ENCODE measurements around the gene ICAM2. TPM values are rescaled to one million over a fixed set of nuclear protein-coding genes. Genes with fewer than 3 reads are reported as not detected.

The ICAM2 gene
- total RNA-seq, 1 donor from 2014 or later = 85.6 TPM

DNA sequence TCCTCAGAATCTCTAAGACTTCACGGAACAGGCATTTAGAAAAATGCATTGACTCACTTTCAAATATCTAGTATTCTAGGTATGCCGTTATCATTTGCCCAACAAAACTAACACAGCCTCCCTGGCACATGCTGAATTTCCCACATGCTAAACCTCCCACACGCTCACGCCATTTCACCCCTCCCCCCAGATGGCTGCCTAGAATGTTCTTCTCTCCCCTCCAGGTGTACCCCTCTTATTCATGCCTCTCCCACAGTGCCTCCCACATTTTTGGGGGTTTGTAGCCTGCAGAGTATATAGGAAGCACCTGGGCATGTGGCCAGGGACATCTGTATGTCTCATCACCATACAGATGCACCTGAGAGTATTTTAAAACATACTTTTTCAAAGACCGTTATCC lies 38.2 kb upstream of the ICAM2 start:
- DNase-seq (ENCODE audit: low spot score) = no peak
- H3K4me1 Mint-ChIP-seq (ENCODE audit: low read depth) = peaks cover 62% of the 10 kb centered on the region
- no peaks in the 10 kb centered on the region for H3K27me3 Mint-ChIP-seq (ENCODE audit: low read depth)
- no peaks in the 10 kb centered on the region for H3K9me3 Mint-ChIP-seq
- H3K27ac Mint-ChIP-seq = peak overlapping the region; percentile 50
- H3K4me3 Mint-ChIP-seq (ENCODE audit: low read depth) = no peak overlapping the region
- peaks cover 98% of the 10 kb centered on the region for H3K36me3 Mint-ChIP-seq (ENCODE audit: low read depth)
- intact Hi-C loops (cut with micrococcal nuclease) = no loop called here

DNA sequence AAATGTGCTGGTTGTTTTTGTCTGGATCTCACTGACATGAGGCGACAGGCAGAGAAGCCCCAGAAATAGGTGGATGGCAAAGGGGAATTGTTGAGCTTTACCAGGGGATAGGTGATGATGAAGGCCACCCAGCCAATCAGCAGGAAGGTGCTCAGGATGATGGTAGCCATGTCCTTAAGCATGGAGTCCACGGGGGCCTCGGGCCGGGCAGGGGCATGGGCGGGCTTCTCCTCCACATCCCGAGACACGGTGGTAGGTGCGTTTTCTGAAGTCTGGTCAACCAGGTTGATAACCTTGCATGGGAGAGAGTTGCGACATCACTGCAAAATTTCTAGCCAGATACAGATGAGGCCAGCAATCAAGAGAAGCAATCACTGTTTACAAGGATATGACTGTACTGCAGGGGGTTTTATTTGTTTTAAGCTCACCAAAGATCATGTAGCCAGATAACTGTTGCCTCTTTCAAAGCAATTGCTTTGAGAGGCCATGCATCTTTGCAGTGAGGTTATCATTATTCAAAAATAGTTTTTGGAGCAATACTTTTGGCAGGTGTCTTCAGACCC lies 37.3 kb upstream of the ICAM2 start:
- Mint-ChIP-seq H3K4me1 (ENCODE audit: low read depth) (peaks cover 61% of the 10 kb centered on the region), H3K9me3 (no peaks in the 10 kb centered on the region)

DNA sequence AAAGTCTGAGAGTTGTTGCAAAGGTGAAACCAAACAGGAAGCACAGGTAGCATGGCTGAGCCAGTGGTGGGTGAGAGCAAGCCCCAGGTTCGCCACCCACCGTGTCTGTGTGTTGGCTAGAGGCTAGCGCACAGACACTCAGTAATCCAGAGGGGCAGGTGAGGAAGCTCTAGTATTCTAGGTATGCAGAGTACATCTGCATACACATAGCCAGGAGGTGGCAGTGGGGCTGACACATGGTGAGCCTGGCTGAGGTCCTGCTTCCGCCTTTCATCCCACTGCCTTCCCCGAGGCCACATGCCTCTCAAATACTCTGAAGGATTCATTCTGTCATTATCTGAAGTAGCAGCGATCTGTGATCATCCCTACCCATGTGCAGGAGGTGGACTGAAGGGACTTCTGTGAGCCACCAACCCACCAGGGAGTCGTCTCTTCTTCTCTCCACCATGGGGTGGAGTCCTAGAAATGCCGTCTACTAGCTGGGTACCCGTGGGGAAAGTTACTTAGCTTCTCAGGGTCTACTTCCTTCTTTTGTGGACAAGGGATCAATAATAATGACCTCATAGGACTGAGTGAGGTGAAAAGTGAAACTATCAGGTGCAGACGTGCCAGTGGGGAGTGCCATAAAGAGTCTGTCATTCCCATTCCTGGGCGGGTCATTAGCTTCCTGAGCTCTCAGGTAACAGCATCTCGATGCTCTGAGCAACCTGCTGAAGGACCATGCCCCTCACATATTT lies 36.0 kb upstream of the ICAM2 start:
- no peak overlapping the region for H3K4me3 Mint-ChIP-seq (ENCODE audit: low read depth)
- peaks cover 56% of the 10 kb centered on the region for H3K4me1 Mint-ChIP-seq (ENCODE audit: low read depth)
- H3K36me3 Mint-ChIP-seq (ENCODE audit: low read depth) = peaks cover 98% of the 10 kb centered on the region
- H3K27me3 Mint-ChIP-seq (ENCODE audit: low read depth) = no peaks in the 10 kb centered on the region
- H3K27ac Mint-ChIP-seq = no peak overlapping the region
- no peaks in the 10 kb centered on the region for H3K9me3 Mint-ChIP-seq
- intact Hi-C loops (cut with micrococcal nuclease) = no loop called here
- DNase-seq (ENCODE audit: low spot score) = no peak

More for the DNA sequence above, 37.3 kb upstream of the ICAM2 start:
- intact Hi-C loops (cut with micrococcal nuclease) = no loop called here
- Mint-ChIP-seq H3K4me3 (ENCODE audit: low read depth) (no peak overlapping the region), H3K27me3 (ENCODE audit: low read depth) (no peaks in the 10 kb centered on the region), H3K27ac (peak overlapping the region; percentile 31), H3K36me3 (ENCODE audit: low read depth) (peaks cover 98% of the 10 kb centered on the region)
- DNase-seq (ENCODE audit: low spot score) = no peak

DNA sequence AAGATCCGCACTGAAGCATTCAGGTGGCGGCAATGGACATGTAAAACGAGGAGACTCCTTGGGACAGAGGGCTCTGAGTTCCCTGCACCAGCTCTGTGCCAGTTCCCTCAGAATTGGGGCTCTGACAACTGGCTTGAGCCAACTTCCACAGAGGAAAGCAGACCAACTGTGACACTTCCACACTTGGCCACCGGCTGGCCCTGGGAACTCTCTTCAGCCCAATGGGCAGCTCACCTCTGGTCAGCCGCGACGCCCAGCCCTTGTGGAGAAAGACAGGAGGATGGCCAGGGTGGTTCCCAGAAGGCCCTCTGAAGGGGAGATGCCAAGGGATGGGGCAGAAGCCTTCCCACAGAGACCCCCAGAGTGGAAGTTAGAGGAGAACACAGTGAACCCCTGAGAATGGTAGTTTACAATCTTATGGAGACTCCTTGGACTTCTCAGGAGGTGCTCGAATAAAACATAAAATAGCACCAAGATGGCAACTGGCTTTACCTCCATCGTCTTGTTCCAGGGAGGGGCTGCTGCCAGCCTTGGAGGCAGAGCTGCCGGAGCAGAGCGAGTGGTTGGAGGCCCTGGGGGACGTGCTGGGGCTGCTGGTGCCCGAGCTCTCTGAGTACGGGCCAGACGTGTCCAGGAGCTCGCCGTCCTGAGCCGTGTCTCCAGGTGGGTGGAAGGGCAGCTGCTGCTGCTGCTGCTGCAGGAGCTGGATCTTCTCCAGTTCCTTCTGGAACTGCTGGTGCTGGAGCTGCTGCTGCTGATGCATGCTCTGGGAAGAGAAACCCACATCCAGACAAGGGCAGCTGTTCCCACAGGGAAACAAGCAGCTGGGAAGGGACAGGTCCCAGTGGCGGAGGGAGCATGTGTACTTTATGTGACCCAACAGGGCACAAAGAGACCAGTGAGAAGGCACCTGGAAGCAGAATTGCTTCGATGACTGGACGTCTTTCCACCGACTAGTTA lies 35.0 kb upstream of the ICAM2 start:
- Mint-ChIP-seq H3K27me3 (ENCODE audit: low read depth) (no peaks in the 10 kb centered on the region), H3K9me3 (no peaks in the 10 kb centered on the region), H3K4me1 (ENCODE audit: low read depth) (peaks cover 55% of the 10 kb centered on the region), H3K4me3 (ENCODE audit: low read depth) (no peak overlapping the region), H3K27ac (no peak overlapping the region), H3K36me3 (ENCODE audit: low read depth) (peaks cover 98% of the 10 kb centered on the region)
- DNase-seq (ENCODE audit: low spot score) = no peak
- intact Hi-C loops (cut with micrococcal nuclease) = no loop called here

DNA sequence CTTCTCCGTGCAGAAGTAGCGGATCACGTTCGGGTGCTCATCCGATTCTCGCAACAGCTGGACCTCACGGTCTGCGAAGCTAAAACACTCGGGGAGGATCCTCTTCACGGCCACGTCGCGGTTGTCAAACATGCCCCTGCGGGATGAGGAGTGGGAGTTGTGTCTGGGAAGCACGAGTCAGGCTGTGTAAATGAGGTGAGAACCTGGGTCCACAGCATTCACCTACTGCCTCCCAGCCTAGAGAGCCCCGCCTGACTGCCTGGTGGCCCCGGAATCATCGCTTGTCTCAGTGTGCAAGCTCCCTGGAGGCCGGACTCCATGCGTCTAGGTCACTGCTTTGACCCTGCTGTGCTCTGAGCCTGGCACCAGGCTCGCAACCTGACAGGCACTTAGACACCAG lies 33.9 kb upstream of the ICAM2 start:
- Mint-ChIP-seq H3K4me1 (ENCODE audit: low read depth) (peaks cover 53% of the 10 kb centered on the region), H3K27ac (no peak overlapping the region), H3K27me3 (ENCODE audit: low read depth) (no peaks in the 10 kb centered on the region), H3K9me3 (no peaks in the 10 kb centered on the region), H3K36me3 (ENCODE audit: low read depth) (peaks cover 98% of the 10 kb centered on the region), H3K4me3 (ENCODE audit: low read depth) (no peak overlapping the region)
- intact Hi-C loops (cut with micrococcal nuclease) = no loop called here
- DNase-seq (ENCODE audit: low spot score) = no peak

DNA sequence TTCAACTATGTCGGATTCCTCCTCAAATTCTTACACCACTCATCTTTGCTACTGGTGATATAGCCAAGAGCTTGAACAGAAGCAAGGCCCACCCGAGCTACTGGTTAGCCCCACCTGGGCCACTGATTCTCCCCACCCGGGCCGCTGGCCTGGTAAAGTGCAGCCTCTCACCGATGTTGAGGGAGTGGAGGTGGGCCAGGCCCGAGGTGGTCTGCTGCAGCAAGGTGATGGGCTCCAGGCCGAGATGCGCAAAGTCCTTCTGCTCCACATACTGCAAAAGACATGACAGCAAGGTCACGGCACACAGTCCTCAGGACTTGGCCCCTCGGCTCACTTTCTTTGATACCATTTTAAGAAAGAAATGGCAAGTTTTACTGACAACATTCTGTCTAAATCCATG lies 32.7 kb upstream of the ICAM2 start:
- peaks cover 42% of the 10 kb centered on the region for H3K4me1 Mint-ChIP-seq (ENCODE audit: low read depth)
- H3K9me3 Mint-ChIP-seq = no peaks in the 10 kb centered on the region
- peaks cover 97% of the 10 kb centered on the region for H3K36me3 Mint-ChIP-seq (ENCODE audit: low read depth)
- H3K4me3 Mint-ChIP-seq (ENCODE audit: low read depth) = no peak overlapping the region
- peak overlapping the region; percentile 11 for H3K27ac Mint-ChIP-seq
- no peak for DNase-seq (ENCODE audit: low spot score)
- no peaks in the 10 kb centered on the region for H3K27me3 Mint-ChIP-seq (ENCODE audit: low read depth)
- intact Hi-C loops (cut with micrococcal nuclease) = no loop called here

DNA sequence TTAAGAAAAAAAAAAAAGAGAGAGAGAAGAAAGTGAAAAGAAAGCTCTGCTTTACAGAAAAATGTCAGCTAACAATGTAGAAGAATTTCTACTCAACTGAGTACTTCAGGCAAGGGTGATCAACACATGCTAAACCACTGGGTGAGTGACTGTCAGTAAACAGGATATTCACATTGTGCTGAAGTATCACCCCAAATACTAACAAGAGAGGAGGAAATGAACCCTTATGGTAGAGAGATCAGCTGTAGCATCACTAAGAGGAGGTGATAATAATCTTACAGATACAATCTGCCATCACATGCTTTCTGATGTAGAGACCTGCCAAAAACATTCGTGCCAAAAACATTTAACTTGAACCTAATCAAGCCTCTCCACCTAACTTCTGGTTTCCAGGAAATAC lies 30.7 kb upstream of the ICAM2 start:
- H3K4me1 Mint-ChIP-seq (ENCODE audit: low read depth) = peaks cover 35% of the 10 kb centered on the region
- H3K27me3 Mint-ChIP-seq (ENCODE audit: low read depth) = no peaks in the 10 kb centered on the region
- no peaks in the 10 kb centered on the region for H3K9me3 Mint-ChIP-seq
- H3K4me3 Mint-ChIP-seq (ENCODE audit: low read depth) = peak overlapping the region; percentile 45
- intact Hi-C loops (cut with micrococcal nuclease) = loop anchor here (1.0 kb wide), 2 partner anchors 10 to 79 kb away; partner anchors contain the start of gene ERN1
- peaks cover 96% of the 10 kb centered on the region for H3K36me3 Mint-ChIP-seq (ENCODE audit: low read depth)
- DNase-seq (ENCODE audit: low spot score) = peak; percentile 40
- H3K27ac Mint-ChIP-seq = peak overlapping the region; percentile 91

DNA sequence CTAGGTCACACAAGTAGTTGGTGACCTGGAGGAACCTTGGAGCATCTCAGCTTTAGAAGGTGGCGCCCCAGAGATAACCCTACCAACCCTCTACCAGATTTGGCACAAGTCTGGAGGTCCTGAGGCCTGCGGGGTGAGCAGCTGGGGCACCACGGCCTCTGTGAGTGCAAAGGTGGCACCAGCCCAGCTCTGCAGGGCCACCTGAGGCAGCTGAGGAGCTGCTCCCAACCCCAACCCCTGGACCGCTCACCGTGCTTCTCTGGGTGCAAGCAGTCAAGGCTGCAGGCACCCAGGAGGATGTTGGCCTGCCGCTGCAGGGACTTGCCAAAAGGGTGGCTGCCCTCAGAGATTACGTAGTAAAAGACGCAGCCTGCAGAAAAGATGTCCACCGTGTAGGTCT lies 28.4 kb upstream of the ICAM2 start:
- Mint-ChIP-seq H3K36me3 (ENCODE audit: low read depth) (peaks cover 95% of the 10 kb centered on the region), H3K27me3 (ENCODE audit: low read depth) (no peaks in the 10 kb centered on the region), H3K4me3 (ENCODE audit: low read depth) (no peak overlapping the region), H3K27ac (peak overlapping the region; percentile 55), H3K4me1 (ENCODE audit: low read depth) (peaks cover 37% of the 10 kb centered on the region), H3K9me3 (no peaks in the 10 kb centered on the region)
- DNase-seq (ENCODE audit: low spot score) = no peak
- intact Hi-C loops (cut with micrococcal nuclease) = no loop called here

DNA sequence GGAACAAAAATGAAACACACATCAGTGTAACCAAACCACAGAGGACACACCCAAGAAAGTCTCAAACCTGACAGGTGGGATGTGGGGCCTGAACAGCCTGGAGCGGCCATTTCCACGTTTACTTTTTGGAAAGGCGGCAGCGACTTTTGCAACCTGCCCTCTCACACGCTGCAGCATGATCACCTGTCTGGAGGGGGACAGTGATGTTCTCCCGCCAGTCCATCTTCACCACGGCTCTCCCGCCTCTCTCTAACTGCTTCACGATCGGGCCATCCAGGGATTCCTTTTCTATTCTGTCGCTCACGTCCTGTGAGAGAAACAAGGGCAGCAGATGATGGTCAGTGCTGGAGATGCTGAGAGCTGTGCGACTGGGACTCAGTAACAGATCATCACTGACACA lies 24.7 kb upstream of the ICAM2 start:
- Mint-ChIP-seq H3K9me3 (no peaks in the 10 kb centered on the region), H3K4me1 (ENCODE audit: low read depth) (peaks cover 14% of the 10 kb centered on the region), H3K36me3 (ENCODE audit: low read depth) (peaks cover 92% of the 10 kb centered on the region), H3K27me3 (ENCODE audit: low read depth) (no peaks in the 10 kb centered on the region), H3K4me3 (ENCODE audit: low read depth) (no peak overlapping the region), H3K27ac (no peak overlapping the region)
- DNase-seq (ENCODE audit: low spot score) = no peak
- intact Hi-C loops (cut with micrococcal nuclease) = no loop called here

DNA sequence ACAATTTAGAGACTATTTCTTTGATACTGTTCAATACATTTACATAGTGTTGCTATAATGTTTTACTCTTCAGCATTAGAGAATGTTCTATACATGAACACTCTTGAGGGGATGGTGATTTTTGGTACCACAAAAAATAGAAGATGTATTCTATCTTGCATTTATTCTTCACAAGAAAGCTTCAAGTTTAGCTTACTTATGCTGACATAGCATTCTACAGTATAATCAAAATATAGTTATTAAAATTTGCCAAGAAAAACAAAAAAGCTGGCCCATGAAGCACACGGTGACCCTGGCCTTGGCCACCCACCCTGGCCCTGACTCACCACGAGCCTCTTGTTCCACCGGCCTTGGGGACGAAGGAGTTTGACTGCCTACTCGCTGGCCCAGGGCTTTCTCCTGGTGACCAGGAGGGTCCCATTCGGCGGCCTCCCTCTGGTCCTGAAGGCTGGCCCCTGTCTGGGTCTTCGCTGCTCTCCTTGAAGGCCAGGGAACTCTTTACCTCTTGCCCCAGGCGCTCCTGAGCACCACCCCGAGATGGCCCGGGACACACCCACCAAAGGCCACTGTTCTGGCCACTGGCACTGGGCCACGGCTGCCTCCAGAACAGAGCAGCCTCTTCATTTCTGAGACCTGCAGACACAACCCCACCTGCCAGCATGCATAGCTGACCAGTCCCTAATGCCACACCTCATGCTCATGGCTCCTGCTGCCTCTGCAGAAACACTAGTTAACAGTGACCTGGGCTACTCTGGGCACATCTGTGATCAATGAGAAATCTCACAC lies 22.5 kb upstream of the ICAM2 start:
- peaks cover 6% of the 10 kb centered on the region for H3K4me1 Mint-ChIP-seq (ENCODE audit: low read depth)
- H3K36me3 Mint-ChIP-seq (ENCODE audit: low read depth) = peaks cover 91% of the 10 kb centered on the region
- no peak for DNase-seq (ENCODE audit: low spot score)
- intact Hi-C loops (cut with micrococcal nuclease) = no loop called here
- H3K27ac Mint-ChIP-seq = no peak overlapping the region
- no peaks in the 10 kb centered on the region for H3K9me3 Mint-ChIP-seq
- H3K4me3 Mint-ChIP-seq (ENCODE audit: low read depth) = no peak overlapping the region
- H3K27me3 Mint-ChIP-seq (ENCODE audit: low read depth) = no peaks in the 10 kb centered on the region

DNA sequence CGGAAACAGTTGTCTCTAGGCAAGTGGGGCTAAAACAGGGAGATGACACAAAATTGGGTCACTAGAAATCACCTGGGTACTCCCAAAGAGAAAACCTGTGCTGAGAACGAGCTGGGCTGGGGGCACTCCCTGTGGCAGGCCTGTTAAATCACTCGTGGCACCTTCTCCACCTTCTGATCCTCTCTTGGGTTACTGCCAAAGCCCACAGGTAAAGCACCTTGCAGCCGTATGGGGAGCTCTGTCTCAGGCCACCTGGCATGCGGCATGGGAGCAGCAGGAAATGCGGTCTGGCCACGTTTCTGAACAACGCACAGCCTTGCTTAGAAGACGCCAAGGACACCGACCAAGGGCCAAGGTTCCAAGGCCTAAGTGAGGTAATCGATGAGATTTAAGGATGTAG lies 21.5 kb upstream of the ICAM2 start:
- Mint-ChIP-seq H3K27me3 (ENCODE audit: low read depth) (no peaks in the 10 kb centered on the region), H3K9me3 (no peaks in the 10 kb centered on the region), H3K27ac (no peak overlapping the region), H3K36me3 (ENCODE audit: low read depth) (peaks cover 89% of the 10 kb centered on the region), H3K4me1 (ENCODE audit: low read depth) (peaks cover 6% of the 10 kb centered on the region), H3K4me3 (ENCODE audit: low read depth) (no peak overlapping the region)
- intact Hi-C loops (cut with micrococcal nuclease) = no loop called here
- no peak for DNase-seq (ENCODE audit: low spot score)

DNA sequence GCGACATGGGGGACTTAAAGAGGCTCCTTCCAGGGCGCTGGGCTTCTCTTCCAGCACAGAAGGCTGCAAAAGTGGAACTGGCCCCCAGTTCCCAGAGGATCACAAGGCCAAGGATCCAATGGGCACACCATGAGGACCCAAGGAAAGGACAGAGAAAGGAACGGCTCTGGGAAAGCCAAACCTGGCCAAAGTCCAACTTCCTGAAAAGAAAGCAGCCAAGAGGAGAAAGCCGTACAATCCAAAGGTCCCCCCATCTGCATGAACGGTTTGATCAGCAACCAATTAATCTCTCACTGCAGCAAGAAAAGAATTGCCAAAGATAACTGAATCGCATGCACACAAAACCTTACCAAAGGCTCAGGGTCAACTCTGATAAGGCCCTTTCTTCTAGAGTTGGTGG lies 19.8 kb upstream of the ICAM2 start:
- Mint-ChIP-seq H3K9me3 (no peaks in the 10 kb centered on the region), H3K27ac (no peak overlapping the region), H3K27me3 (ENCODE audit: low read depth) (no peaks in the 10 kb centered on the region), H3K4me1 (ENCODE audit: low read depth) (peaks cover 2% of the 10 kb centered on the region), H3K4me3 (ENCODE audit: low read depth) (no peak overlapping the region), H3K36me3 (ENCODE audit: low read depth) (peaks cover 87% of the 10 kb centered on the region)
- intact Hi-C loops (cut with micrococcal nuclease) = no loop called here
- no peak for DNase-seq (ENCODE audit: low spot score)
